Transverse colon (tissue), 4 donors: ENCODE data around the gene WIPF2. TPM values are rescaled to one million over a fixed set of nuclear protein-coding genes. Genes with fewer than 3 reads are reported as not detected.

Source experiments
- DNase-seq: peaks from one replicate; pipeline ENCODE4 v3.0.0-alpha.2; 2019
- H3K27ac ChIP-seq, 4 donors: fragments of 200-600 bp; sonication (generic); 2 replicates each; pipeline ENCODE4 v1.5.1; 2016 to 2018; ENCODE audit warnings: inconsistent platforms in 4 of 4
- H3K27me3 ChIP-seq: fragments of 200-600 bp; sonication (generic); 2 replicates; pipeline ENCODE4 v1.5.1; 2017; ENCODE audit warnings: inconsistent platforms
- H3K36me3 ChIP-seq, 4 donors: fragments of 200-600 bp; sonication (generic); 2 replicates each; pipeline ENCODE4 v1.5.1; 2017 to 2019; ENCODE audit warnings: inconsistent platforms in 4 of 4
- H3K4me1 ChIP-seq, 4 donors: fragments of 200-600 bp; sonication (generic); 2 replicates each; pipeline ENCODE4 v1.5.1; 2017 to 2020; ENCODE audit warnings: inconsistent platforms in 4 of 4
- H3K4me3 ChIP-seq, 4 donors: fragments of 200-600 bp; sonication (generic); 1 replicate in 1 of 4; 2 replicates in 3 of 4; pipeline versions ENCODE4 v1.5.1 to v1.6.1; 2017 to 2019; ENCODE audit warnings: inconsistent platforms in 4 of 4
- H3K9me3 ChIP-seq, 2 donors: fragments of 200-600 bp; sonication (generic); 2 replicates each; pipeline ENCODE4 v1.5.1; 2017 to 2019; ENCODE audit warnings: inconsistent platforms in 2 of 2
- EP300 ChIP-seq: sonication (generic); formaldehyde crosslinking; IDR thresholded peaks from one replicate; pipeline ENCODE4 v1.6.1; 2017; ENCODE audit warnings: antibody characterized with exemption, low read depth
- POLR2A ChIP-seq: fragments of 450-650 bp; IDR thresholded peaks from one replicate; pipeline ENCODE4 v1.6.1; 2016; ENCODE audit warnings: antibody characterized with exemption, mild to moderate bottlenecking, moderate library complexity
- POLR2AphosphoS5 ChIP-seq, 3 donors: sonication (generic); formaldehyde crosslinking; IDR thresholded peaks; one replicate each; pipeline ENCODE4 v1.6.1; 2016; ENCODE audit warnings: antibody characterized with exemption in 3 of 3
- WGBS, 2 donors: methylation state at CpG; one replicate each; pipeline ENCODE4 v1.1.5; 2018; ENCODE audit warnings: low coverage in 1 of 2; 5-methylcytosine and 5-hydroxymethylcytosine counted together
- in situ Hi-C, 4 donors: fragments of 200-750 bp; cut with MboI; loops; one replicate each; pipeline versions ENCODE4 v1.15.0 to v1.15.1; 2017; ENCODE audit warnings: low sequenced_read_pairs in 3 of 4, low pct_ligation_motif_present in 1 of 4, low pct_unique_long_range_greater_than_20kb in 1 of 4
- intact Hi-C: fragments of 100-400 bp; cut with DNase I; formaldehyde crosslinking; loops from one replicate; pipeline ENCODE4 v1.15.1; 2023; ENCODE audit warnings: low total_unique reads
- total RNA-seq, 4 donors: library from RNA; depleted of rRNA; stranded (reverse); fragments of >200 nt; gene quantifications; one replicate each; pipeline ENCODE4 v1.1.0, GENCODE V29; 2016
- TF ChIP-seq, protein P1 (sequence below), 5 experiments: fragments of 200-600 bp in 3 of 5; fragments of 450-650 bp in 2 of 5; sonication (generic) in 3 of 5; IDR thresholded peaks; 1 replicate in 2 of 5; 2 replicates in 3 of 5; pipeline ENCODE4 v1.5.1; 2016 to 2017; ENCODE audit warnings: antibody characterized with exemption in 5 of 5, inconsistent platforms in 3 of 5, mild to moderate bottlenecking in 2 of 5, moderate library complexity in 1 of 5

Gene WIPF2
- total RNA-seq, 4 donors from 2014 or later, result 20.5 to 29.5 (median 25.3) TPM

DNA sequence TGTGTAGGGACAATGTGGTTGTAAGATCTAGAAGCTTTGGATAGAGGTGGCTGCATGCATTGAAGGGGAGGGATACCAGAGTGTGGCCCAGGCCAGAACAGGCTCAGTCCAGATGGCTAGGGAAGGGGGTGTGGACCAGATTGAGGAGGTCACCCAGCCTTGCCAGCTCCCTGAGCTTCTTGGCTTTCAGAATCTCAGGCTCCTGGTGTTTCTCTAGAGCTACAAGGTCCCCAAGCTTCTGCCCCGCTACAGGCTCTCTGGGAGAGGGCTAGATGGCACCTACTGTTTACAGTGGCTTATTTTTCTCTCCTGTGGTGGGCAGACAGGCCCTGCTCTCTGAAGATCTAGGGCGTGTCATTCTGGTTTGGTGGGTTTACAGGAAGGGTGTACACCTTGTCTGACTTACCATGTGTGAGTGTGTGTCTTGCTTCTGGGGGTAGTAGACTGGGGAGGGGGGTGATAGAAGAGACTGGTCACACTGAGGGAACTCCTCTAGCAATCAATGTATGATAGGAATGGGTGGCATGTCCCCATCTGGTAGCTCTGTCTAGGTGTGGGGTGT, 90.9 kb downstream of the WIPF2 start:
- H3K36me3 ChIP-seq, result no peaks in the 10 kb centered on the region
- peaks cover 64 to 87% (median 76%) of the 10 kb centered on the region in 4 donors for H3K4me1 ChIP-seq
- H3K4me3 ChIP-seq, result peak overlapping the region in 2 of 4 donors; percentile 46 to 47
- in situ Hi-C loops (no loop called here), intact Hi-C loops (no loop called here)
- no peak for DNase-seq
- no peaks in the 10 kb centered on the region for H3K27me3 ChIP-seq
- peak overlapping the region; percentile 49 to 75 (median 70) for H3K27ac ChIP-seq
- TF ChIP-seq EP300, result no peak
- TF ChIP-seq, protein P1, sequence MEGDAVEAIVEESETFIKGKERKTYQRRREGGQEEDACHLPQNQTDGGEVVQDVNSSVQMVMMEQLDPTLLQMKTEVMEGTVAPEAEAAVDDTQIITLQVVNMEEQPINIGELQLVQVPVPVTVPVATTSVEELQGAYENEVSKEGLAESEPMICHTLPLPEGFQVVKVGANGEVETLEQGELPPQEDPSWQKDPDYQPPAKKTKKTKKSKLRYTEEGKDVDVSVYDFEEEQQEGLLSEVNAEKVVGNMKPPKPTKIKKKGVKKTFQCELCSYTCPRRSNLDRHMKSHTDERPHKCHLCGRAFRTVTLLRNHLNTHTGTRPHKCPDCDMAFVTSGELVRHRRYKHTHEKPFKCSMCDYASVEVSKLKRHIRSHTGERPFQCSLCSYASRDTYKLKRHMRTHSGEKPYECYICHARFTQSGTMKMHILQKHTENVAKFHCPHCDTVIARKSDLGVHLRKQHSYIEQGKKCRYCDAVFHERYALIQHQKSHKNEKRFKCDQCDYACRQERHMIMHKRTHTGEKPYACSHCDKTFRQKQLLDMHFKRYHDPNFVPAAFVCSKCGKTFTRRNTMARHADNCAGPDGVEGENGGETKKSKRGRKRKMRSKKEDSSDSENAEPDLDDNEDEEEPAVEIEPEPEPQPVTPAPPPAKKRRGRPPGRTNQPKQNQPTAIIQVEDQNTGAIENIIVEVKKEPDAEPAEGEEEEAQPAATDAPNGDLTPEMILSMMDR (IDR thresholded peaks at IDR 0.05), result no peak
- no peak for TF ChIP-seq POLR2A
- no peak for TF ChIP-seq POLR2AphosphoS5 (IDR thresholded peaks at IDR 0.05)
- WGBS, 2 donors, result 67% methylated on average over 2 of the region's 2 CpGs; no CpG with 5 or more reads in 1 of the 2 donors
- no peaks in the 10 kb centered on the region for H3K9me3 ChIP-seq

DNA sequence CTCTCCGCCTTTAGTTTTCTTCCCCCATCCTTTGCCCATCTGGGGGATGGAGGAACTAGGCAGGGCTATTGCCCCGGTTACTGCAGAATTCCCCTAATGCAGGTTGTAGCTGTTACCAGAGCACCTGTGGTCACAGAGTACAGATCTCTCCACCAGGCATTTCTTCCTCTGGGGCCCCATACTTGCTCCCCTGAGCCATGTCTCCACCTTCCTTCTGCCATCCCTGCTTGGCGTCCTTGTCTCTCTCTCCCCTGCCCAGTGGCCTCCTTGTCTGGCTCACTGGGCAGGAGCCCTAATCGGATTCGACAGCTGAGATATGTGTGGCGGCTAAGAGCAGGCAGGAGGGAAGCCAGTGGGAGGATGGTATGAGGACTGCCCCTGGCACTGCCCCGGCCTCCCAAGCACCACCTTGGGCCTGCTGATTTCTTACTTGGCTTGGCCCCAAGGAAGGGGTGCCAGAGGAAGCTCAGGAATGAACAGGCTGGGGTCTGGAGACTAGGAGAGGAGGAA, 91.8 kb downstream of the WIPF2 start:
- in situ Hi-C loops, result no loop called here
- H3K9me3 ChIP-seq, result no peaks in the 10 kb centered on the region
- H3K4me1 ChIP-seq, result peaks cover 70 to 94% (median 83%) of the 10 kb centered on the region in 4 donors
- peak overlapping the region; percentile 29 to 73 (median 60) for H3K27ac ChIP-seq
- TF ChIP-seq EP300 (no peak), POLR2A (no peak), POLR2AphosphoS5 (IDR thresholded peaks at IDR 0.05) (no peak)
- TF ChIP-seq, protein P1 (IDR thresholded peaks at IDR 0.05), result no peak
- 72% methylated on average over 7 of the region's 7 CpGs; no CpG with 5 or more reads in 1 of the 2 donors for WGBS, 2 donors
- intact Hi-C loops, result no loop called here
- no peaks in the 10 kb centered on the region for H3K27me3 ChIP-seq
- H3K4me3 ChIP-seq, result no peak overlapping the region
- DNase-seq, result no peak
- no peaks in the 10 kb centered on the region for H3K36me3 ChIP-seq

DNA sequence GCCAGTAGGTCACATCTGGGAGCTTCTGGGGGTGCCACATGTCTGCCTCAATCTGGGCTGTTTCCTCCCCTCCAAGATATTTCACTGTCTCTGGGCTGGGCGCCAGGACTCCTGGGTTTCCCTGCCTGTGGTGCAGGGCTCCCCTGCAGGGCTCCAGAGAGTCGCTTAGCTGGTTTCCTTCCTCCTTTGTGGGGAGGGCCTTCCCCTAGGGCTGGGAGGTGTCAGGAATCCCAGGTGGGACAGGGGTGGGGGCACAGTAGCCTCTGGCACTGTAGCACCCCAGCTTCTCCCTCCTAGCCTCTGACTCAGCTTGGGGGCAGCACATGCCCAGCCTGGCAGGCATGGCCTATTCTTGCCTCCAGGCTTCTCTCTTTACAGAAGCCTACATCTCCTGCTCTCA, 92.5 kb downstream of the WIPF2 start:
- Histone ChIP-seq H3K4me1 (peaks cover 77 to 95% (median 86%) of the 10 kb centered on the region in 4 donors), H3K9me3 (no peaks in the 10 kb centered on the region), H3K4me3 (no peak overlapping the region), H3K27ac (peak overlapping the region; percentile 29 to 73 (median 60)), H3K36me3 (no peaks in the 10 kb centered on the region), H3K27me3 (no peaks in the 10 kb centered on the region)
- WGBS, 2 donors, result 38% methylated on average over 1 of the region's 2 CpGs; no CpG with 5 or more reads in 1 of the 2 donors
- intact Hi-C loops (no loop called here), in situ Hi-C loops (no loop called here)
- TF ChIP-seq, protein P1 (IDR thresholded peaks at IDR 0.05), result no peak
- TF ChIP-seq EP300 (no peak), POLR2A (no peak), POLR2AphosphoS5 (IDR thresholded peaks at IDR 0.05) (no peak)
- peak; percentile 68 for DNase-seq

DNA sequence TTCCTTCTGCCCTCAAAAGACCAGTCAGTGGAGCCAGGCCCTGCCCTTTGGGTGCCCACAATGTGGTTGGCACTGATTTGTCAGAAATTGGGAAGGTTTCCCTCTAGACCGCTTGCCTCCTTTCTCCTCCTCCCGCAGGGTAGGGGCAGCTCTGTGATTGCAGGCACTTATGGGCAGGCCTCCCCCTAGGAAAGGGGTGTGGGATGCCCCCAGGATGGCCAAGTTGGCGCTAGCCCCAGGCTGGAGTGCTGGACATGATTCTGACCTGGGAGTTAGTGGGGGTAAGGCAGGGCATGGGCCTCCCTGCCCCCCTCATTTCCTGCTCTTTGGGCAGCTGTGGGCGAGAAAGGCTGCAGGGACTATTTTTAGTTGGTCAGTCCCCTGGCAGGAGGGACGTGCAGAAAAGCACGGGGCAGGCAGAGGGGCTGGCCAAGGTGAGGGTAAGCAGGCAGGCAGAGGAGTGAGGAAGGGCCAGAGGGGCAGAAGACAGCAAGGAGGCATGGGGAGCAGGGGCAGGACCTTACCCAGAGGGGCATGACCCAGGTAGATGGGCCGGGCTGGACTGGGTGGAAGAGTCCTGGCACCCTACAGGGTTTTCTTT, 93.1 kb downstream of the WIPF2 start:
- Histone ChIP-seq H3K9me3 (no peaks in the 10 kb centered on the region), H3K27ac (peak overlapping the region; percentile 29 to 73 (median 60)), H3K4me3 (no peak overlapping the region), H3K36me3 (no peaks in the 10 kb centered on the region), H3K27me3 (no peaks in the 10 kb centered on the region), H3K4me1 (peaks cover 76 to 95% (median 86%) of the 10 kb centered on the region in 4 donors)
- WGBS, 2 donors, result 53% methylated on average over 7 of the region's 7 CpGs; no CpG with 5 or more reads in 1 of the 2 donors
- peak; percentile 17 for DNase-seq
- intact Hi-C loops, result no loop called here
- TF ChIP-seq, protein P1 (IDR thresholded peaks at IDR 0.05), result no peak
- no peak for TF ChIP-seq POLR2AphosphoS5 (IDR thresholded peaks at IDR 0.05)
- no peak for TF ChIP-seq EP300
- no peak for TF ChIP-seq POLR2A
- in situ Hi-C loops, result no loop called here
